SU-DHL-6 (cell line): Measurements from ENCODE around the gene SEMA5A.

ENCODE experiments used
- H2AFZ ChIP-seq: fragments of 200-600 bp; sonication (generic); 2 replicates; pipeline ENCODE4 v1.6.1; 2014; ENCODE audit warnings: low read depth, mild to moderate bottlenecking, moderate library complexity, mixed read lengths, antibody characterized with exemption, low read length; ENCODE audit not compliant: severe bottlenecking
- H3F3A ChIP-seq: fragments of 200-600 bp; shearing (Covaris generic); 2 replicates; pipeline ENCODE4 v1.6.0; 2016; ENCODE audit warnings: antibody characterized with exemption, mild to moderate bottlenecking; ENCODE audit not compliant: insufficient read depth
- H3K27ac ChIP-seq: fragments of 200-600 bp; sonication (generic); 2 replicates; pipeline ENCODE4 v1.5.1; 2016; ENCODE audit warnings: low read depth, mild to moderate bottlenecking, low read length, moderate library complexity, mixed read lengths
- H3K27me3 ChIP-seq: fragments of 200-600 bp; sonication (generic), shearing (Covaris generic); 2 replicates; pipeline ENCODE4 v1.6.0; 2014; ENCODE audit warnings: mild to moderate bottlenecking, low read length
- H3K36me3 ChIP-seq: fragments of 200-600 bp; sonication (generic); 2 replicates; pipeline ENCODE4 v1.6.1; 2014; ENCODE audit warnings: mild to moderate bottlenecking, low read length, mixed read lengths
- H3K4me2 ChIP-seq: fragments of 300-600, 200-600 bp; shearing (Covaris generic), sonication (generic); 2 replicates; pipeline ENCODE4 v1.6.0; 2014; ENCODE audit warnings: low read length, low read depth, mild to moderate bottlenecking; ENCODE audit not compliant: poor library complexity, severe bottlenecking
- H3K4me3 ChIP-seq: fragments of 200-600 bp; sonication (generic); 2 replicates; pipeline ENCODE4 v1.5.1; 2014; ENCODE audit warnings: antibody characterized with exemption, low read length, mild to moderate bottlenecking, mixed read lengths; ENCODE audit not compliant: insufficient read depth, poor library complexity, severe bottlenecking
- H3K79me2 ChIP-seq: fragments of 200-600 bp; sonication (generic); 2 replicates; pipeline ENCODE4 v1.6.1; 2014; ENCODE audit warnings: mild to moderate bottlenecking, low read length, moderate library complexity; ENCODE audit not compliant: insufficient read depth
- H3K9ac ChIP-seq: fragments of 200-600 bp; sonication (generic); 2 replicates; pipeline ENCODE4 v1.7.0; 2014; ENCODE audit warnings: mild to moderate bottlenecking, low read length
- H3K9me2 ChIP-seq: fragments of 200-600 bp; sonication (generic); replicated peaks from 2 replicates; pipeline ENCODE4 v1.6.1; 2014; ENCODE audit warnings: low read length; ENCODE audit not compliant: insufficient read depth
- H3K9me3 ChIP-seq: fragments of 200-600 bp; sonication (generic); 2 replicates; pipeline ENCODE4 v1.6.1; 2014; ENCODE audit warnings: low read length, mixed read lengths; ENCODE audit not compliant: insufficient read depth
- H4K20me1 ChIP-seq: fragments of 200-600 bp; sonication (generic); 2 replicates; pipeline ENCODE4 v1.6.1; 2014; ENCODE audit warnings: low read depth, mild to moderate bottlenecking, antibody characterized with exemption, low read length, moderate library complexity, mixed read lengths
- EZH2phosphoT487 ChIP-seq: fragments of 200-600 bp; sonication (generic), shearing (Covaris generic); conservative IDR thresholded peaks from 2 replicates; pipeline ENCODE4 v1.6.1; 2018; ENCODE audit warnings: mild to moderate bottlenecking, antibody characterized with exemption, low read length, moderate library complexity, mixed read lengths
- TF ChIP-seq, protein P1 (sequence below): fragments of 200-600 bp; sonication (generic); IDR thresholded peaks from one replicate; pipeline ENCODE4 v1.5.1; 2017; ENCODE audit warnings: antibody characterized with exemption, mild to moderate bottlenecking, low read length, moderate library complexity; ENCODE audit not compliant: insufficient read depth, poor library complexity, severe bottlenecking

SEMA5A gene

DNA sequence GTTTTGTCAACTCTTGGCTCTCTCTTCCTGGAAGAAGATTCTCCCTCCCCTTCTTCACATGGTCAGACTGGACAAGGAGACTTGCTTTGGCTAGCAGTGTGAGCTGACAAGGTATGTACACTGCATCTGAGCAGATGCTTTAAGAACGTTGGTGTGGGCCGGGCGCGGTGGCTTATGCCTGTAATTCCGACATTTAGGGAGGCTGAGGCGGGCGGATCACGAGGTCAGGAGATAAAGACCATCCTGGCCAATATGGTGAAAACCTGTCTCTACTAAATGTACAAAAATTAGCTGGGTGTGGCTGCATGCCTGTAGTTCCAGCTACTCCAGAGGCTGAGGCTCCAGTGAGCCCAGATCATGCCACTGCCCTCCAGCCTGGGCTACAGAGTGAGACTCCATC, 26.4 kb upstream of the SEMA5A start:
- H3K9ac ChIP-seq = no peak overlapping the region
- H3K36me3 ChIP-seq = no peaks in the 10 kb centered on the region
- no peak overlapping the region for H3K27ac ChIP-seq
- H2AFZ ChIP-seq = no peak overlapping the region
- no peak overlapping the region for H3K4me3 ChIP-seq
- H3K9me2 ChIP-seq = no peaks in the 10 kb centered on the region; the same call in 1 of the 2 replicates
- H3K9me3 ChIP-seq = no peaks in the 10 kb centered on the region
- TF ChIP-seq, protein P1, sequence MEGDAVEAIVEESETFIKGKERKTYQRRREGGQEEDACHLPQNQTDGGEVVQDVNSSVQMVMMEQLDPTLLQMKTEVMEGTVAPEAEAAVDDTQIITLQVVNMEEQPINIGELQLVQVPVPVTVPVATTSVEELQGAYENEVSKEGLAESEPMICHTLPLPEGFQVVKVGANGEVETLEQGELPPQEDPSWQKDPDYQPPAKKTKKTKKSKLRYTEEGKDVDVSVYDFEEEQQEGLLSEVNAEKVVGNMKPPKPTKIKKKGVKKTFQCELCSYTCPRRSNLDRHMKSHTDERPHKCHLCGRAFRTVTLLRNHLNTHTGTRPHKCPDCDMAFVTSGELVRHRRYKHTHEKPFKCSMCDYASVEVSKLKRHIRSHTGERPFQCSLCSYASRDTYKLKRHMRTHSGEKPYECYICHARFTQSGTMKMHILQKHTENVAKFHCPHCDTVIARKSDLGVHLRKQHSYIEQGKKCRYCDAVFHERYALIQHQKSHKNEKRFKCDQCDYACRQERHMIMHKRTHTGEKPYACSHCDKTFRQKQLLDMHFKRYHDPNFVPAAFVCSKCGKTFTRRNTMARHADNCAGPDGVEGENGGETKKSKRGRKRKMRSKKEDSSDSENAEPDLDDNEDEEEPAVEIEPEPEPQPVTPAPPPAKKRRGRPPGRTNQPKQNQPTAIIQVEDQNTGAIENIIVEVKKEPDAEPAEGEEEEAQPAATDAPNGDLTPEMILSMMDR = no peak
- TF ChIP-seq EZH2phosphoT487 = no peak
- H4K20me1 ChIP-seq = no peaks in the 10 kb centered on the region
- H3K4me2 ChIP-seq = no peak overlapping the region
- H3F3A ChIP-seq = no peaks in the 10 kb centered on the region
- H3K27me3 ChIP-seq = no peaks in the 10 kb centered on the region
- H3K79me2 ChIP-seq = no peaks in the 10 kb centered on the region

DNA sequence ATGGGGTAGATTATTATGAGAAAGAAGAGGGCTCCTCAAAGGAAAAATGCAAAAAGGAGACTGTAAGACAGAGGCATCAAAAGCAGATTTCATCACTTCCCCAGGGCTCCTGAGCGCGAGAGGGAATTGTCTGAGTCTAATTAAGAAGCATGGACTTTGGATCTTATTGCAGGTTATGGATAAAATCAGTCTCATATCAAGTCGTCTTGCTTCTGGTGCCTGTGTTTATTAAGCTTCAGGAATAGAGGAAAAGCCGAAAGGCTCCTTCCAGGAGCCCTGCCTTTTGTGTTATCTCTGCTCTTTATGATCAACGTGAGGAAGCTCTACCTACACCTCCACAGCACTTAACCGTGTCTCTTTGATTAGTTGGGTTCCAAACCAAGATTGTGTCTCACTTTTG, 25.0 kb upstream of the SEMA5A start:
- Histone ChIP-seq H3K9me3 (no peaks in the 10 kb centered on the region), H3K27me3 (no peaks in the 10 kb centered on the region), H4K20me1 (no peaks in the 10 kb centered on the region), H3K9me2 (no peaks in the 10 kb centered on the region; the same call in 1 of the 2 replicates), H3K4me3 (no peak overlapping the region), H3K9ac (no peak overlapping the region), H3K4me2 (no peak overlapping the region), H3K27ac (no peak overlapping the region), H3K36me3 (no peaks in the 10 kb centered on the region), H3F3A (no peaks in the 10 kb centered on the region), H2AFZ (no peak overlapping the region), H3K79me2 (no peaks in the 10 kb centered on the region)
- TF ChIP-seq EZH2phosphoT487 = no peak
- TF ChIP-seq, protein P1 = no peak

DNA sequence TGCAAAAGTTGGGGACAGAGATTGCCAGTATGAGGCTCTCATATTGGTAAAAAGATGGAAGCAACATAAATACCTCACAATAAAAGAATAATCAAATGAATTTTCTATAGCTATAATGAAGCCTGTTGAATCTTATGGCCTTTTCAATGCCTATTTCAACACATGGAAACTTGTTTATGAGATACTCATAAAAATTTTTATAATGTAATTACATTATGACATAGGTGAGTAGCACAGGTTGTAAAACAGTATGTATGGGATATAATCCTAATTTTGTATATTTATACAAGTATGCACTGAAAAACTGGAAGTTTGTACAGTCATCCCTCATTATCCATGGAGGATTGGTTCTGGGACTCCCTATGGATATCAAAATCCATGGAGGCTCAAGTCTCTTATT, 21.2 kb upstream of the SEMA5A start:
- Histone ChIP-seq H3K9me3 (no peaks in the 10 kb centered on the region), H4K20me1 (no peaks in the 10 kb centered on the region), H3F3A (no peaks in the 10 kb centered on the region), H3K27ac (no peak overlapping the region), H3K27me3 (no peaks in the 10 kb centered on the region), H3K79me2 (no peaks in the 10 kb centered on the region), H2AFZ (no peak overlapping the region), H3K9me2 (no peaks in the 10 kb centered on the region; the same call in 1 of the 2 replicates), H3K36me3 (no peaks in the 10 kb centered on the region), H3K9ac (no peak overlapping the region), H3K4me3 (no peak overlapping the region), H3K4me2 (no peak overlapping the region)
- TF ChIP-seq, protein P1 = no peak
- no peak for TF ChIP-seq EZH2phosphoT487

DNA sequence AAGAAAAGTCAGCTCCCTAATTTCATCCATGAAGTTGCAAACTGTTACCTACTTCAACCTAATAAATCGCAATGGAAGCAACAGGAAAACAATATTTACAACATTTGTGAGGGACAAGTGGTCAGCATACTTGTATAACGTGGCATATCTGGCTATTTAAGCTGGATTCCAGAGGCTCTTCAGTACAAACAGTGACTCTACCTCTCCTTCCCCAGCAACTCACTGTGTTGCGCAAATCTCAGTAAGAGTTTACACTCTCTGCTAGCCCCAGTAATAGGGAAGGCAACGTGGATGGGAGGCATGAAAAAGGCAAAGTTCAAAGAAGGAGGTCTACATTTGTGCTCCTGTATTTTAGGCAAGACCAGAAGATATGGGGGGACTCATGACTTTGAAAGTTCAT, 18.9 kb upstream of the SEMA5A start:
- Histone ChIP-seq H3K9ac (no peak overlapping the region), H3K9me2 (no peaks in the 10 kb centered on the region; the same call in 1 of the 2 replicates), H3K4me2 (no peak overlapping the region), H2AFZ (no peak overlapping the region), H3K79me2 (no peaks in the 10 kb centered on the region), H4K20me1 (no peaks in the 10 kb centered on the region), H3K9me3 (no peaks in the 10 kb centered on the region), H3K27me3 (no peaks in the 10 kb centered on the region), H3K4me3 (no peak overlapping the region), H3K27ac (no peak overlapping the region), H3K36me3 (no peaks in the 10 kb centered on the region), H3F3A (no peaks in the 10 kb centered on the region)
- no peak for TF ChIP-seq EZH2phosphoT487
- TF ChIP-seq, protein P1 = no peak
